ENCODE data around the gene UVSSA.

UVSSA gene, protein sequence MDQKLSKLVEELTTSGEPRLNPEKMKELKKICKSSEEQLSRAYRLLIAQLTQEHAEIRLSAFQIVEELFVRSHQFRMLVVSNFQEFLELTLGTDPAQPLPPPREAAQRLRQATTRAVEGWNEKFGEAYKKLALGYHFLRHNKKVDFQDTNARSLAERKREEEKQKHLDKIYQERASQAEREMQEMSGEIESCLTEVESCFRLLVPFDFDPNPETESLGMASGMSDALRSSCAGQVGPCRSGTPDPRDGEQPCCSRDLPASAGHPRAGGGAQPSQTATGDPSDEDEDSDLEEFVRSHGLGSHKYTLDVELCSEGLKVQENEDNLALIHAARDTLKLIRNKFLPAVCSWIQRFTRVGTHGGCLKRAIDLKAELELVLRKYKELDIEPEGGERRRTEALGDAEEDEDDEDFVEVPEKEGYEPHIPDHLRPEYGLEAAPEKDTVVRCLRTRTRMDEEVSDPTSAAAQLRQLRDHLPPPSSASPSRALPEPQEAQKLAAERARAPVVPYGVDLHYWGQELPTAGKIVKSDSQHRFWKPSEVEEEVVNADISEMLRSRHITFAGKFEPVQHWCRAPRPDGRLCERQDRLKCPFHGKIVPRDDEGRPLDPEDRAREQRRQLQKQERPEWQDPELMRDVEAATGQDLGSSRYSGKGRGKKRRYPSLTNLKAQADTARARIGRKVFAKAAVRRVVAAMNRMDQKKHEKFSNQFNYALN

DNA sequence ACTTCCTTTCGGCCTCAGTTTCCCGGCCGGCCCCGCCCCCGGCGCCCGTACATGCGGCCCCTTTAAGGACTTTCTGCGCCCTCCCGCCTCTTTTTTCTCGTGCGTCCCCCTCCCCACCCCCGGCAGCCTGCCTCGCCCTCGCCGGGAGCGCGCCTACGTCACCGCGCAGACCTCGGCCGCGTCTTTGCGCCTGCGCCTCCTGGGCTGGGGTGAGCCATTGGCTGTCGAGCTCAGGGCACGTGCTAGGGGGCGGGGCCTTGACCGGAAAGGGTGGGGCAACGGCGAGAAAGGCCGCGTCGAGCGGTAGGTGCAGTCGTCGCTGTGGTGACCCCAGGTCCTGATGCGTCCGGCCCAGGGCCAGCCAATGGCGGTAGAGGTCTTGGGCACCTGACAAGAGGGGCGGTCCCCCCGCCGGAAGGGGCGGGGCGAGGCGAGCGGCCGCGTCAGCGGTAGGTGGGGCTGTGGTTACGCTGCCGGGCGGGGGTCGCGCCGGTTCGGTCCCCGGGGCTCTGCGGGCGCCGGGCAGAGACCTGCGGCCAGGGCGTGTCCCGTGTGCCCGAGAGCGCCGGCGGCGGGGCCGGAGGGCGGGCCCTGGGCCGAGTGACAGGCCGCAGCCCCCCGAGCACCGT, at the start of gene UVSSA:
UVSSA (plus strand) TSS at position 428 of the 629 bp plus-strand sequence. CDS start 884 bp downstream, outside the sequence.
- peak; percentile 94 for DNase-seq

DNA sequence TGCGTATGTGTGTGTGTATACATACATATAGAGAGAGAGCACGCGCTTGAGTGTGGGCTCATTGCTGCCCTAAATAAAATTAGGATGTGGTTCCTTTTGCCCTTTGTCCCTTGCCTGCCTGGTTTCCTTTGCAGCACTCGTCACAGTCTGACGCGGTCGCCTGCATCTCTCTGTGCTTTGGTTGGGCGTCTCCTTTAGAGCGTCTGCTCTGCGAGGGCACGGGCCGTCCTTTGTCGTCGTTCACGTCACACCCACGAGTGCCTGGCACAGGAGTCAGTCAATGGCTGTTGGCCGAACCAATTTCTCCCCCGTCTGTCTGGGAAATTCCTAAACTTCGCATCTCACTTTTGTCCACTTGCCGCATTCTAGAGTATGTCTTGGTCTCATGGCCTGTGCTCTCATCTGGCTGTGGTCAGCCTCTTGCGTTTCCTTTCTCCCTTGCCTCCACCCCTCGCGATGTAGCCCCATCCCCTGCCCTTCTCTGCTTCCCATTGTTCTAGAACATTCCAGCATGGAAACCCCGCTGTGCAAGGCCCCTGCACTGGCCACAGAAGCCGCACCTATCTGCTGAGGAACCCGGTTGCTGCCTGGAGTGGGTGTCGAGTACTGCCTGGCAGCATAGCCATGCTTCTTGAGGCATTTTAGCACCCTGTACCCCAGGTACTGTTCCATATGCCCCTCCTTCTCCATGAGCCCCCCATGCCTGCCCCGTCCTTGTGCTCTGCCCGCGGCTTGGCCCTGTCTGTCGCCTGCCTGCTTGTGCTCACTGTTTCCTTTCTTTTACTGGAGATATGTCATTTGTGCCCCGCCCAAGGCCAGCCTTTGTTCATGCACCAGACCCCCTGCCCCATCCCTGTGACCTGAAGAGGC, 49.3 kb upstream of the UVSSA start:
- no peak for DNase-seq

DNA sequence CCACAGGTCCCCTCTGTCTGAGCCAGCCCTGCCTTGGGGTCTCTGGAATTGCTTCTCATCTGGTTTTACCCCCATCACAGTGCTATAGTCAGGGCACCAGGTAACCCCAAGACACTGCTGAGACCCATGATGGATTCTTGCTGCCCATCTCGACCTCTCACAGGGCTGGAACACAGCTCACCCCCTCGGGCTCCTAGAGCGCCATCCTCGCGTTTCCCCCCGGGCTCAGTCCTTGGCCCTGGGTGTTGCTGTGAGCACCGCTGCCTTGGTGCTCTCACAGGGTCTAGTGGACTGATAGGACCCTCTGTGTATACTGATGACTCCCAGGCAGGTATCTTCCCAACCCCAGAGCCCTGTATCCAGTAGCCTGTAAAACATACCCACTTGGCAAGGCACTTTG, 48.5 kb upstream of the UVSSA start:
- no peak for DNase-seq

DNA sequence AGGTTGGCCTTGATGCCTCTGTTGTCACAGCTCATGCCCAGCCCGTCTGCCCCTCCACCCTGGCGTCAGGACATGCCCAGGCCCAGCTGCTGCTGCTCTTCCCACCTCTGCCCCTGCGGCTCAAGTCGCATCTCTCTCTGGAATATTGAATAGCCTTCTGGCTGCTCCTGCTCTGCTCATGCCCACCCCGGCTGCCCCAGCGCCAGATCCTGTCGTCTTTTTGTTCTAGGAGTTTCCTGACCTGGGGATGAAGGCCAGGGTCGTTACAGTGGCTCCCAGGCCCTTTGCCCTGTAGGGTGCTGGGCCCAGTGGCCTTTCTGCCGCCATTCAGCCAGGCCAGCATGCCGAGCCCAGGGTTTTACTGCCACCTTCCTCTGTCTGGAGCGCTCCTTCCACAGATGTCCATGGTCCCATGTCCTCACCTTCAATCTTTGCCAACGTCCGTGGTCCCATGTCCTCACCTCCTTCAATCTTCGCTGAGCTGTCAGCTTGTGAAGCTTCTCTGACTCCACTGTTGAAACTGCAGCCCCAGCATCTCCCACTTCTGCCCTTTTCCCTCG, 47.6 kb upstream of the UVSSA start:
- DNase-seq = no peak

DNA sequence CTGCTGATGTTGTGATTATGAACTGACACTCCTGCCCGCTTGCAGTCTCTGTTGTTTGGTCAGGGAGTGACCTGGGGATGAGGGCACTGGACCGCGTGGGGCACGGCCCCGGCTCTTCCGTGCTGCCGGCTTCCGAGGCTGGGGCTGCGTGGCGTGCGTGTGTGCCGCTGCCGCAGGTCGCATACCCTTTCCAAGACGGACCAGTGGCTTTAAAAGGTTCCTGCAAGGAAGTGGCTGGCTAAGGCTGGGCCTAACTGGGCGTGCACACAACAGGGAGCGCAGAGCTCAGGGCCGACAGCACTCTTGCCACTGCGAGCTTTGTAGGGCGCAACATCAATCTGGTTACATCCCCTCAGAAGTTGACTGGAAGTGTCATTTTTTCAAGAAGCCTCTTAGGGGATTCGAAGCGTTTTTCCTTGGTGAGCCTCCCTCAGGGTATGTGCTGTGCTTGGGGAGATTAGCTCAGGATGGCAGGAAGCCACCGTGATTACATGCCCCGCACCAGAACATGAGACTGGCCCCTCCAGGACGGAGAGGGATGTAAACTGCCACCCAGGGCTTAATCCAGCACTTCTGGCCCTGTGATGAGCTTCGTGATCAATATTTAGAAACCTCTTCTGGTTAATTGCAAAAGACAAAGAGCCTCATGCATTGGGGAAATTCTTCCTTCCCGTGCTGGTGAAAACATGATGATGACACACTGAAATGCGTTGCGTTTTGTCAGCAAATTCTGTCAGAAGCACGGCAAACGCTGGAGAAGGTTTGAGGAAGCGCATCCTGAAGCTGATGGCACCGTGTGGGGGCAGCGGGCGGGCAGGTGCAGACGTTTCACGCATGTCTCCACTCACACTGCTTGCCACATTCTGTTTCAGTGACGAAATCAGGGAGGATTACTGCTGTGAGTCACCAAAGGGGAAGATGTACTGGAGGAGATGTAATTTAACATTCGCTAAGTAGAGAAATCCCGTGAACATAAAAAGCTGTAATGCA, 46.2 kb upstream of the UVSSA start:
- no peak for DNase-seq

DNA sequence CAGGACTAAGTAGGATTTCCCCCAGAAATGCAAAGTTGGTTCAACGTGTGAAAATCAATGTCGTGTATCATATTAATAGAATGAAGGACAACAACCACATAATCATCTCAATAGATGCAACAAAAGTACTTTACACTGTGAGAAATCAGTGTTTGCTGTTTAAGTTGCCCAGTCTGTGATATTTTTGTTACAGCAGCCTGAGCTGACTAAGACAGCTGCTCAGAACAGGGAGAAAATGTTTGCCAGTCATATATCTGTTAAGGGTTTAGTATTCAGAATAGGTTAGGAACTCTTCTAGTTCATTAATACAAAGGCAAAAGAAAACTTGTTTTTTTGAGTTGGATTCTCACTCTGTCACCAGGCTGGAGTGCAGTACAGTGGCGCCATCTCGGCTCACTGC, 44.8 kb upstream of the UVSSA start:
- no peak for DNase-seq

DNA sequence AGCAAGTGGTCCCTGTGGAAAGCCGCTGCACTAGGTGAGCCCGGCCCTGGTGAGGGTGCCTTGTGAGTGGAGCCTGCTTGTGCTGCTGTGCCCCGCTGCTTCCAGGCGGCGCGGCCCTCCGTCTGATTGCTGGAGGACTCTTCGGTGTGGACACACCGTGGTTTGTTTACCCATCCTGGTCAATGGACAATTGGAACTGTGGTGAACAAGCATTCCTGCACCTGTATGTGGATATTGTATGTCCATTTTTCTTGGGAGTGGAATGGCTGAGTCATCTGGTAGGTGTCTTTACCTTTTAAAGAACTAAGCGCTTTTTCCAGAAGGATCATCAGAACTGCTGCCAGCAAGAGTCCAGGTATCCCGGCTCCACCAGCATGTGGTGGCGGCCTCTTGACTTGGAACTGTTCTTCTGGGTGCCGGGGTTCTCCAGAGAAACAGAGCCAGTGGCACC, 41.7 kb upstream of the UVSSA start:
- no peak for DNase-seq

DNA sequence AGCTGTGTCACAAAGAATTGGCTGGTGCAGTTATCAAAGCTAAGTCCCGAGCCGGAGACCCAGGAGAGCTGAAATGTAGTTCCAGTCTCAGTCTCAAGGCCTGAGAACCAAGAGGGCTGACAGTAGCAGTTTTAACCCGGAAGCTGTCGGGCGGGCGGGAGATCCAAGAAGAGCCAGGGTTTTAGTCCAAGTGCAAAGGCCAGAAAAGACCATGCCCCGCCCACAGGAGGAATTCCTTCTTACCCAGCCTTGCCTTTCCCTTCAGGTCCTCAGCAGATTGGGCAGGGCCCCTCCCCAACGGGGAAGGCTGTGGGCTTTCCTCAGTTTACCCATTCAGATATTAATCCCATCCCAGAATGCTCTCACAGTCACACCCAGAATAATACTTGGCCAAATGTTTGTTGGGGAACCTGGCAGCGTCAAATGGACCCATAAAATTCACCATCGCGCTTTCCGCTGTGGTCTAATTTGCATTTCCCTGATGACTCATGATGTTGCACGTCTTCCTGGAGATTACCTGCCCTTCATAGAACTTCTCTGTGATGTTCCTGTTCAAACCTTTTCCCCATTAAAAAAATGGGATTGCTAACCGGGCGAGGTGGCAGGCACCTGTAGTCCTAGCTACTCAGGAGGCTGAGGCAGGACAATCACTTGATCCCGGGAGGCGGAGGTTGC, 41.1 kb upstream of the UVSSA start:
- DNase-seq = no peak

DNA sequence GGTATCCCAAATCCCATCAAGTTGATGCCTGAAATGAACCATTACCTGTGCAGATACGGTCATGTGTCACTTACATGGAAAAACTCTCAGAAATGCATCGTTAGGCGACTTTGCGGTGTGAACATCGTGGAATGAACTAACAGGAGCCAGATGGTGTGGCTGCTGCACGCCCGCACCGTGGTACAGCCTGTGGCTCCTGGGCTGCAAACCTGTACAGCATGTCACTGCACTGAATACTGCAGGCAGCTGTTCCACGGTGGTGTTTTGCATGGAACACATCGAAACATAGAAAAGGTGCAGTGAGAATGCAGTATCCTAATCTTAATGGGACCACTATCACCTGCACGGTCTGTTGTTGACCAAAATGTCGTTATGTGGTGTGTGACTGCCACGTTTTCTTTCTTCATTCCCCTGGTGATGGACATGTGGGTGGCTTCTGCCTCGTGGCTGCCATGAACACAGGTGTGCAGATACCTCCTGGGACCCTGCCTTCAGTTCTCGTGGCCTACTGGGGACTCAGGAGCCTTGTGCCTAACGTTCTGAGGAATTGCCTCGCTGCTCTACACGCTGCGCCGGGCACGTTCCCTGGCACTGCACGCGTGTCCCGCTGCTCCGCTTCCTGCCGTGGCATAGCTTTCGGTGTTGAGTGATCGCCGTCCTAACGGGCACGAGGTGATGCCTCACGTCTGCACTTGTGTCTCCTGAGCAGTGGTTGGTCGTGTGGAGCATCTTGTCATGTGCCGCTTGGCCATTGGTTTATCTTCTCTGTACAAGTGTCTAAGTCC, 38.9 kb upstream of the UVSSA start:
- no peak for DNase-seq

DNA sequence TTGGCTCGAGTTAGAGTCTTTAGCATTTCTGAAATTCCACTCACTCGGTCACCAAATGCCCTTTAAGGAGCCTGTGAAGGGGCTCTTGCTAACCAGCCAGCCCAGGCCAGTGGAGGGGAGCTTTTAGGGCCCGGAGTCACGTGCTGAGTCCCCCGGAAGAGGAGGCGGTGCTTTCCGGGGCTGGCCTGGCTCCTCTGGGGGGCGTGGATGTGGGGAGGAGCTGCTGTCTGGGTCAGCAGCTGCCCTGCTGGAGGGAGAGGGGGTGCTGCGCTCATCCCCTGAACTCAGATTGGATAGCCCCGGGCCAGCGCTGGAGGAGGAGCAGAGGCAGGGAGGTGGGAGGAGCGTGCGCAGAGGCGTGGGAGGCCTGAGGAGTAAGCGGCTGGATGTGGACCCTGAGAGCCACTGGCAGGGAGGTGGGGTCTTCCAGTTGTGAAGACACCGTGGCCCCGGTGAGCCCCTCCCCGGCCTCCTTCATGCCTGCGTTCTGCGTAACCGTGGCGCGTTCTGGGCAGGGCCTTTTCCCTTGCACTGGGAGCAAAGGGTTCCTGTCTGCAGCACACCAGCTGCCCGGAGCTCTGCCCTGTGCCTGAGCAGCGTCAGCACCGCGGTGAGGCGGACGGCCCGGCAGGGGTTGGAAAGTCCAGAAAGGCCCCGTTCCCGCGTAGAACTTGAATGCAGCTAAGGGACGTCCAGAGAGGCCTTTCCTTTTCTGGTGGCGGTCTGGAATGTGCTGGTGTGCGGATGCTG, 37.6 kb upstream of the UVSSA start:
- DNase-seq = no peak

DNA sequence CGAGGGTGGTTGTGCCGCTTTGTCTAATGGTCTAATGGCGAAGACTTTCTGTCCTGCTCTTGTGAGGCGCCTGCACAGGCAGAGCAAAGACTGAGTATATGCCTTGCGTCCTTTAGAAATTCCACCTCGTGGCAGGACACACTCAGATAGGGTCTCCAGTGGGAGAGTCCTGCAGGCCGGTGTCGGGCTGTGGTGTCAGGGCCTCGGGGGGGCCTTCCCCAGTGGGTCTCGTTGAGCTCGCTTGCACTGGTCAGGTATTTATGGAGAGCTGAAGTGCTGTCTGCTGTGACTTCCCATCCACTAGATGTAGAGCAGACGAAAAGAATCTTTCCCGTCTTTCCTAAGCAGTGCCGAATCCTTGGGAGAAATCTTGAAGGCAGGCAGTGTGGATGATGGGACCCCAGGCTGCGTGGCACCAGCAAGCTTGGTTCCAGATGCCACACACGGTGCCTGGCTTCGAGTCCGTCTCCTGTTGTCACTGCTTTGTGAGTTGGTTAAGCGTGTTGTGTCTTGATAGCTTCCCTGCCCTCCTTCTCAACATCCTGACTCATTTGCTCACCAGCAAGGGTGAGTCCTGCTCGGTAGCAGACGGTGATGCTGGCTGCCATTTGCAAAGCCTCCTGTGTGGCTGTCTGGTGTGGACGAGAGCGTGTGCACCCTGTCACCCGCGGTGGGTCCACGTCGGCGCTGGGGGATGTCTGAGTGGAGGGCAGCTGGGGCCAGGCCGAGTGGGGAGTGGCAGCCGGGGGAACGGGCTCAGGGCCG, 36.8 kb upstream of the UVSSA start:
- no peak for DNase-seq

DNA sequence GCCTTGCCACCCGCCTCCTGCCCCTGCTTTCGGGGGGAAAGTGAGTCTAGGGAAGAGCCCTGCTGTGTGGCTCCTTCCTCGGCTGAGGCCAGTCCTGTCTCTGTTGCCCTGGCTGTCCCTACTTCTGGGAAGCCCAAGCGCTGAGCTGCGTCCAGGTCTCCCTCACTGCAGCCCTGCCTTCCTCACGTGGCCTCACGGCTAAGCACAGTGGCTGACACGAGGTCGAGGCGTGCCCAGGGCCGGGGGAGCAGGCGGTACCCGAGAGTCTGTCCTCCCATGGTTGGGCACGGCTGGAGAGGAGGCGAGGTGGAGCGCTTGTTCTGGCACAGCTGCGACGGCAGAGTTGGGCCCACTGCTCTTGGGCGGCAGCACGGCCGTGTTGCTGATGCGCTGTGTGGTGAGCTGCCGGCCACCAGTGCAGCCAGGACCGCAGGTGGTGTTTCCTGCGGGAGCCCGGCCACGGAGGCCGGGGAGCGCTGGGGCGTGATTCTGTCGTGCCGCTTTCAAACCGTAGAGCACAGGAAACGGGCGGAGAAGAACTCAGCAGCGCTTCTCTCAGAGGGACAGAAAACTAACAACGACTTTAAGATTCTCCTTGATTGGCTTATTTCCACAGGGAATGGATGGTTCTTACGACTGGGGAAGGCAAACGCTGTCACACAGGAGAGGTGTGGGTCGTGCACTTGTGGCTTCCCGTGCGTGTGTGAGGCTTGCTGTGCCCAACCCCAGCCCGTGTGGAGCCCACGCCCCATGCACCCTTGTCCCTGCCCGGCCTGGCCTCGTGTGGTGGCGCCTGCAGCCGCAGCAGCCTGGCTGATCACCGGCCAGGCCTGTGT, 36.0 kb upstream of the UVSSA start:
- no peak for DNase-seq

DNA sequence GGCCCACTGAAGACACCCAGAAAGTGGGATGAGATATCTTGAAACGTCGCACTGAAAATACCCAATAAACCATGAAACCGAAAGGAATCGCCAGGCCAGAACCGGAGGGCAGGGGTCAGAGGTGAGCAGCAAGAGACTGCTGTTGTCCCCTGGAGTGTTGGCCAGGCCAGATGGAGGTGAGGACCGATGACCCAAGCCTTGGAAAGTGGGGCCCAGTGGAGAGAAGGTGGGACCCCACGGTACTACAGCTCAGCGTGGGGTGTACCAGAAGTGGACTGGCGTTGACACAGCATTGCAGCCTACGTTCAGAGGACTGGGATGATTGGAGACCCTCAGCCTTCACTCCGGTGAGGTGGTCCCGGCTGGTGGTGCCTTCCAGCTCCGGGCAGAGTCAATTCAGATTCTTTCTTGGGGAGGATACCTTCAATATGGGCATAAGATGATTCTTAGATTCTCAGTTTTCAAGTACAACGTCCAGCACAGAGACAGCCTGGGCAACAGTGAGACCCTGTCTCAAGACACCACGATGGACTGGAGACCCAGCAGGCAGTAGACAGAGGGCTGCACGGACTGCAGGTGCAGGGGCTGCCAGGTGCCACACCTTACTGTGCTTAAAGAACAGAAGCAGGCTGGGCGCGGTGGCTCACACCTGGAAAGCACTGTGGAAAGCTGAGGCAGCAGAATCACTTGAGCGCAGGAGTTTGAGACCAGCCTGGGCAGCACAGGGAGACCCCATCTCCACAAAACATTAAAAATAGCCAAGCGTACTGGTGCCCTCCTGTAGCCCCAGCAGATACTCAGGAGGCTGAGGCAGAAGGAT, 34.0 kb upstream of the UVSSA start:
- no peak for DNase-seq

DNA sequence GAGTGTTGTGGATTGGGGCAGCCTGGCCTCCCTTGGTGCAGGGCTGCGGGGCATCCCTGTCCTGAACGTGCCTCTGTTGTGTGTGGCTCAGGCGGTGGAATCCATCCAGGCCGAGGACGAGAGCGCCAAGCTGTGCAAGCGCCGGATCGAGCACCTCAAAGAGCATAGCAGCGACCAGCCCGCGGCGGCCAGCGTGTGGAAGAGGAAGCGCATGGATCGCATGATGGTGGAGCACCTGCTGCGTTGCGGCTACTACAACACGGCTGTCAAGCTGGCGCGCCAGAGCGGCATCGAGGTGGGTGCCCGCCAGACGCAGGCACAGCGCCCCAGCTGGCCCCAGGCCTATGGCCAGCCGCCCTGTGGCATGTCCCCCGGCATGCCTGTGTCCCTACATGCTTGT, 31.7 kb upstream of the UVSSA start:
- DNase-seq = no peak

DNA sequence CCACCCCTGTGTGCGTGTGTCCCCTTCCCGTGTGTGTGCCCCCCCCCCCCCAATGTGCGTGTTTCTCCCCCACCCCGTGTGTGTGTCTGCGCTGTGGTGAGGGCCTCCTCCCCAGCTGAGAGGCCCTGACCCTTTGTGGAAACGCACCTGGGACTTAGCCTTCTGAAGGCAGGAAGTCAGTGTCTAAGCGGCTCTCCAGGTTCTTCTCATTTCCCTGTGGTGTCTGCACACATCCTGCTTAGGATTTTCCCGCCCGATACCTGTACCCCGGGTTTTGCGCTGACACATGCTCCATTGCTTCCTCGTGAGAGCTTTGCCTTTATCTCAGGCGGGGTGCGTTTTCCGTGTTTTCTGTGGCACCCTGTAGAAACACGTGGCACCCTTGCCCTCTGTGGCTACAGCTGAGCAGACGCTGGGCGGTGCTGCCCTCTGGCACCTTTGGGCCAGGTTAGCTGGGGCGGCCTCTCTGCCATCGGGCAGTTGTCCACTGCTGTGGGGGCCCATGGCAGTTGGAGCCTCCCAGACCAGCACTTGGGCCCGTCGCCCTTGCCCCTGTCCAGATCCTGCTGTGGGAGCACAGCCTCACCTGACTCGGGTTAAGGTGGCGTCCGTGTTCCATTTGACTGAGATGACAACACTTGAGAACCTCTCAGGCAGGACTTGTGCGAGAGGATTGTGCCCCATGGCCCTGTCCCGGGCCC, 31.0 kb upstream of the UVSSA start:
- no peak for DNase-seq
